HepG2 (cell line): ENCODE measurements around the gene DCDC2C. TPM values are rescaled to one million over a fixed set of nuclear protein-coding genes. Genes with fewer than 3 reads are reported as not detected.

Experiments
- AKNA ChIP-seq: sonication (generic); formaldehyde crosslinking; IDR thresholded peaks from 2 replicates; pipeline ENCODE4 v1.4.0; 2020; ENCODE audit warnings: missing genetic modification reagents, borderline replicate concordance
- CHD4 ChIP-seq: fragments of 200-600 bp; sonication (generic); IDR thresholded peaks from 2 replicates; pipeline ENCODE4 v1.7.0; 2017; ENCODE audit warnings: mild to moderate bottlenecking, low read length, borderline replicate concordance
- ELK4 ChIP-seq: sonication (generic); formaldehyde crosslinking; IDR thresholded peaks from 2 replicates; pipeline ENCODE4 v1.9.0; 2021; ENCODE audit warnings: missing genetic modification reagents, borderline replicate concordance
- EP300 ChIP-seq, 3 experiments: sonication (generic) in 1 of 3; formaldehyde crosslinking in 1 of 3; IDR thresholded peaks; 2 replicates each; pipeline versions ENCODE4 v1.5.1 to v1.6.1; 2011 to 2020; ENCODE audit warnings: low read depth in 2 of 3, low read length in 2 of 3, borderline replicate concordance in 1 of 3, improper control_type of control experiment in 1 of 3, mild to moderate bottlenecking in 1 of 3, missing genetic modification reagents in 1 of 3, moderate library complexity in 1 of 3
- MTA1 ChIP-seq: sonication (generic); formaldehyde crosslinking; IDR thresholded peaks from 2 replicates; pipeline ENCODE4 v1.4.0; 2020; ENCODE audit warnings: missing genetic modification reagents, mild to moderate bottlenecking, borderline replicate concordance
- NCOA2 ChIP-seq: sonication (generic); formaldehyde crosslinking; IDR thresholded peaks from 2 replicates; pipeline ENCODE4 v1.8.0; 2022; ENCODE audit warnings: inconsistent platforms
- NR2F2 ChIP-seq: IDR thresholded peaks from 2 replicates; pipeline ENCODE4 v1.6.1; 2012; ENCODE audit warnings: low read depth, inconsistent platforms, borderline replicate concordance
- SALL1 ChIP-seq: sonication (generic); formaldehyde crosslinking; IDR thresholded peaks from 2 replicates; pipeline ENCODE4 v1.8.0; 2022; ENCODE audit warnings: mild to moderate bottlenecking, missing genetic modification reagents
- SOX13 ChIP-seq, 3 experiments: fragments of 450-650 bp in 1 of 3; sonication (generic) in 1 of 3; formaldehyde crosslinking in 1 of 3; IDR thresholded peaks in 2 of 3; conservative IDR thresholded peaks in 1 of 3; 2 replicates each; pipeline versions ENCODE4 v1.5.0 to v1.6.1; 2016 to 2020; ENCODE audit warnings: antibody characterized with exemption in 1 of 3, mild to moderate bottlenecking in 1 of 3, missing compliant biosample characterization in 1 of 3, missing genetic modification reagents in 1 of 3, moderate library complexity in 1 of 3
- TGIF2 ChIP-seq: IDR thresholded peaks from 2 replicates; pipeline ENCODE4 v1.6.1; 2016; ENCODE audit warnings: control low read depth, missing compliant biosample characterization
- ZBTB39 ChIP-seq: sonication (generic); formaldehyde crosslinking; IDR thresholded peaks from 2 replicates; pipeline ENCODE4 v1.5.0; 2020; ENCODE audit warnings: missing genetic modification reagents
- ZNF205 ChIP-seq: IDR thresholded peaks from 2 replicates; pipeline ENCODE4 v1.6.1; 2018; ENCODE audit warnings: missing biosample characterization, missing genetic modification reagents
- ZNF280B ChIP-seq: sonication (generic); formaldehyde crosslinking; IDR thresholded peaks from 2 replicates; pipeline ENCODE4 v1.5.0; 2020; ENCODE audit warnings: missing genetic modification reagents, mild to moderate bottlenecking, borderline replicate concordance
- ZSCAN30 ChIP-seq: sonication (generic); formaldehyde crosslinking; IDR thresholded peaks from 2 replicates; pipeline ENCODE4 v1.5.0; 2020; ENCODE audit warnings: mild to moderate bottlenecking, missing genetic modification reagents
- polyA plus RNA-seq, 8 experiments: library from polyadenylated mRNA; depleted of rRNA in 3 of 8; stranded (reverse) in 7 of 8; unstranded in 1 of 8; fragments of >200 nt; fragmentation: Illumina TruSeq in 4 of 8; extraction: Trizol in 4 of 8; gene quantifications; 2 replicates each; pipeline versions ENCODE4 v1.2.1 to v1.2.3, GENCODE V29; 2011 to 2016; ENCODE audit warnings: low read depth in 4 of 8, missing spikeins in 1 of 8, mixed read lengths in 1 of 8; ENCODE audit not compliant: insufficient read depth in 1 of 8
- total RNA-seq, 5 experiments: library from RNA; depleted of rRNA; stranded (reverse); fragments of >200 nt; fragmentation: Illumina TruSeq; extraction: Trizol; gene quantifications; 2 replicates each; pipeline ENCODE4 v1.2.3, GENCODE V29; 2016; ENCODE audit warnings: low read depth in 1 of 5
- TF ChIP-seq, protein P1 (sequence below): sonication (generic); formaldehyde crosslinking; conservative IDR thresholded peaks from 2 replicates; pipeline ENCODE4 v1.8.0; 2022; ENCODE audit warnings: low read depth, missing genetic modification reagents

The DCDC2C gene
- total and polyA plus RNA-seq, 2 of the 13 experiments (the other 11 are each of a cell fraction or from before 2014, with no cell fraction given), result not detected

DNA sequence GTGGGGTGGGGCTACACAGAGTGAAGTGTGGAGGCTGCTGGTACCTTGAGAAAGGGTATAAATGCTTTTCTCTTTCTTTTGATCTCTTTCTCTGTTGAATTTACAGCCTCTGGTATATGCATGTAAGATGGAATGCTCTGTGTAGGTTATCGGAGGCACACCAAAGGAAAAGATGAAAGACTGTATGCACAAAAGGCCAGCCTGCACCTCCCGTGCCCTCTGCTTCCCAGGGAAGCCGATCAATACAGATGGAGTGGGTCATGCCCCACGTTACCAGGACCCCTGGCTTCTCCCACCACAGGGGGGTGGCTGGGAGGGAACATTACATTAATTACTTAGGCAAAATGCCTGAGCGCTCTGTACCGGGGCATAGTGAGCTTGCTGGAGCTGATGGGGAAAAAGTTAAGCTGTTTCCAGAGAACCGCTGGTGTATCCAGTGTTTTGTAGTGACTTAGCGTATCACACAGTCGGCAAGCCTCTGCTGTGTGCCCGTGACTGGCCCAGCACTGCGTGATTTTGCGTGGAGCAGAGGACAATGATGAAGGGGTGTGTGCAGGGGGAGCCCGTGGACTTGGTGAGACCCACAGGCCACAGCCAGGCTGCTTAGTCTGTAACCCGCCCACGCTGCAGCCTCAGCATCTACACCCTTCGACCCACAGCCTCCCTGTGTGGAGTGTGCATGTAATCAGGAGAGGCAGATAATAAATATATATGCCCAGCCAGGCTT lies 37.3 kb upstream of the DCDC2C start (continued):
- TF ChIP-seq ZNF205 (peak; percentile 35; the same call in 1 of the 2 replicates), TGIF2 (CRISPR knock-in tag) (0 out of 2 replicates have a peak, but pooled peaks have one; percentile 48), NCOA2 (peak; percentile 72), SALL1 (peak; percentile 75), MTA1 (peak; percentile 47; the same call in 1 of the 2 replicates), NR2F2 (peak; percentile 62; the same call in 1 of the 2 replicates), EP300 (IDR thresholded peaks at IDR 0.05; ENCODE audit: low read depth in 2 of 2, low read length in 2 of 2) (peak in 1 of 2 experiments; percentile 53; a peak in 1 of 4 replicates), EP300 (CRISPR knock-in tag; IDR thresholded peaks at IDR 0.05; ENCODE audit: borderline replicate concordance) (no peak), CHD4 (no peak), SOX13 (IDR thresholded peaks at IDR 0.05) (no peak), SOX13 (CRISPR knock-in tag; conservative IDR thresholded peaks at IDR 0.05 in 1 of 2, IDR thresholded peaks at IDR 0.05 in 1 of 2) (peak in 1 of 2 experiments; percentile 56; a peak in 2 of 4 replicates), ZNF280B (CRISPR knock-in tag) (no peak), ELK4 (CRISPR knock-in tag) (no peak), ZBTB39 (CRISPR knock-in tag) (0 out of 2 replicates have a peak, but pooled peaks have one; percentile 12), ZSCAN30 (CRISPR knock-in tag) (no peak), AKNA (no peak)
- TF ChIP-seq, protein P1, sequence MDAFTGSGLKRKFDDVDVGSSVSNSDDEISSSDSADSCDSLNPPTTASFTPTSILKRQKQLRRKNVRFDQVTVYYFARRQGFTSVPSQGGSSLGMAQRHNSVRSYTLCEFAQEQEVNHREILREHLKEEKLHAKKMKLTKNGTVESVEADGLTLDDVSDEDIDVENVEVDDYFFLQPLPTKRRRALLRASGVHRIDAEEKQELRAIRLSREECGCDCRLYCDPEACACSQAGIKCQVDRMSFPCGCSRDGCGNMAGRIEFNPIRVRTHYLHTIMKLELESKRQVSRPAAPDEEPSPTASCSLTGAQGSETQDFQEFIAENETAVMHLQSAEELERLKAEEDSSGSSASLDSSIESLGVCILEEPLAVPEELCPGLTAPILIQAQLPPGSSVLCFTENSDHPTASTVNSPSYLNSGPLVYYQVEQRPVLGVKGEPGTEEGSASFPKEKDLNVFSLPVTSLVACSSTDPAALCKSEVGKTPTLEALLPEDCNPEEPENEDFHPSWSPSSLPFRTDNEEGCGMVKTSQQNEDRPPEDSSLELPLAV (CRISPR knock-in tag), result no peak
